ENCODE results near the gene PKD1L1.

GRCh38 chr7:47808321-47808720, 139.9 kb downstream of the PKD1L1 start:
- TF ChIP-seq POLR2A (IDR thresholded peaks at IDR 0.05) (no peak), CTCF (IDR thresholded peaks at IDR 0.05) (no peak)

All from sigmoid colon (tissue), 3 donors.